B cell (primary cell): ENCODE measurements around the gene CDK13.

ENCODE experiments used
- CTCF ChIP-seq: fragments of 200-600 bp; IDR thresholded peaks from one replicate; pipeline ENCODE4 v1.8.0; 2022; ENCODE audit warnings: antibody characterized with exemption, mild to moderate bottlenecking
- EZH2 ChIP-seq: IDR thresholded peaks from 2 replicates; pipeline ENCODE4 v1.6.1; 2012; ENCODE audit warnings: borderline replicate concordance, low read depth, mild to moderate bottlenecking, moderate library complexity, low read length; ENCODE audit not compliant: insufficient read depth, poor library complexity, severe bottlenecking

- TF ChIP-seq CTCF (no peak), EZH2 (no peak)
These were observed 74.8 kb downstream of the CDK13 start for GRCh38 chr7:40024841-40025240.
